GM21423 (cell line): ENCODE results near the gene MAN2A1.

Source experiments
- ATAC-seq: cut with Tn5 transposase; IDR thresholded peaks from one replicate; pipeline ENCODE4 v1.9.1; 2021; ENCODE audit warnings: mild to moderate bottlenecking, moderate library complexity; ENCODE audit not compliant: unreplicated experiment

The MAN2A1 gene

DNA sequence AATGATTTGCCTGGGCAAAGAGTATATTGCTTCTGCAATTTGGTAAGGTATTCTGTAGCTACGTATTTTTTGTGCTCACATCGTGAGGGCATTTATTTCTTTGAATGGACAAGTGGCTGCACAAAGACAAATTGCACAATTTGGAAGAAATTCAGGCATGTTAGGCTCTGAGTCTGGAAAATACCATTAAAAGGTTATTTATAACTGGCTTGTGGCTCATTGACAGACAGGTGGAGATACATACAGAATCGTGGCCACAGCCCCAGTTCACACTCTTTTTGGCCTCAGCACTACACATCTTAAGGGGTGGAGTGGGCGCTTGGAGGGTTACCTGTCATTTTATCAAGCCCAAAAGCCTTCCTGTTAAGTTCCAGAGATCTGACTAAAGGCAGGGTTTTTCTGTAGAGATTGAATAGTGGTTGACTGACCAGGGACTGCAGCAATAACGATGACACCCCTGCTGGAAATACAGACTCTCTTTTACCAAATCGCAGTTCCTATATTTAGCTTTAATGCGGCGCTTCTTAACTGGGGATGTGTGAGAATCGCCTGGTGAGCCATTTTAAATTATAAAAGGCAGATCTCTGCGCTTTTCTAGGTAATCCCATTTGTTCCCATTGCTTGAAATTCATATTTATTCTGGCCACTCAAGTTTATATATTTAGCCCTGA, 14.7 kb downstream of the MAN2A1 start:
- no peak for ATAC-seq

DNA sequence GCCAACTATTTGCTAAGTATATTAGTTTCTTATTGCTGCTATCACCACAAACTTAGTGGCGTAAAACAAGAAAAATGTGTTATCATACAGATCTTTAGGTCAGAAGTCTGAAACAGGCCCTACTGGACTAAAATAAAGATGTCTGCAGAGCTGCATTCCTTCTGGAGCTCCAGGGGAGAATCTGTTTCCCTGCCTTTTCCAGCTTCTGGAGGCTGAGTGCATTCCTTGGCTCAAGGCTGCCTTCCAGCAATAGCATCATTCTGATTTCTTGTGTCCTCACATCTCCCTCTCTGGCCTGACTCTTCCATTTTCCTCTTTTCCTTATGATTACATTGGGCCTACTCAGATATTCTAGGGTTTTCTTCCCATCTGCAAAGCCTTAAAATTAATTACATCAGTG, 15.9 kb downstream of the MAN2A1 start:
- no peak for ATAC-seq

DNA sequence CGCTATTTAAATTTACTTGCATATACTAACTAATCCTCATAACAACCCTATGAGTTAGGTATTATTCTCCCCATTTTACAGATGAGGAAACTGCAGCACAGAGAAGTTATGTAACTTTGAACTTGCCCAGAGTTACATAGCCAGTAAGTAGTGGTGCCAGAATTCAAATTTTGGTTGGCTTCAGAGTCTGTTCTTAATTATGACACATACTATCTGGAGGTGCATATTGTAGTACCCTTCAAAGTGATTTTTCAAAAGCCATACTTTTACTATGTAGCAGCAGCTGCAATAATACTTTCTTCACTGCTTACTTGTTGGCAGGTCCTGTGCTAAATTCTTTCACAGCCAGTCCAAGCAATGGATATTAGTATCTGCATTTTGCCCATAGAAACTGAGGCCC, 16.4 kb downstream of the MAN2A1 start:
- no peak for ATAC-seq

GRCh38 chr5:109707531-109707930, 17.8 kb downstream of the MAN2A1 start:
- ATAC-seq: no peak

- no peak for ATAC-seq
Measured at GRCh38 chr5:109708813-109709212, 19.1 kb downstream of the MAN2A1 start.

DNA sequence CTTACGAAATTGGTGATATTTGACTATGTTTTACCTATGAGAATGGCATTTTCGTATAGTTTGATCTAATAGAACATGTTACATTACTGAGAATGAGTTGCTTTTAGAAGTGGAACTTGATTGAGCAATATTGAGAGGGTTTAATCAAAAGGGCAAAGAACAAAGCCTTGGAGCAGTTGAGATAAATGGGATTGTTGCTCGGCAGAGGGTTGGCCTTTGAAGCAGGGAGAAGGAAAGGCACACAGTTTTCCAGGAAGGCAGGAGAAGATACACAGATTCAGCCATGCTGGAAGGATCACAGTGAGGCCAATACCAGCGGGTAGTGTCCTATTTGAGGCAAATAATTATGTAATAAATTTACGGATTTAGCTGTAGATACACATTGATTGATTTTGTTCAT, 19.5 kb downstream of the MAN2A1 start:
- no peak for ATAC-seq

GRCh38 chr5:109711673-109712072, 21.9 kb downstream of the MAN2A1 start:
- ATAC-seq: no peak

DNA sequence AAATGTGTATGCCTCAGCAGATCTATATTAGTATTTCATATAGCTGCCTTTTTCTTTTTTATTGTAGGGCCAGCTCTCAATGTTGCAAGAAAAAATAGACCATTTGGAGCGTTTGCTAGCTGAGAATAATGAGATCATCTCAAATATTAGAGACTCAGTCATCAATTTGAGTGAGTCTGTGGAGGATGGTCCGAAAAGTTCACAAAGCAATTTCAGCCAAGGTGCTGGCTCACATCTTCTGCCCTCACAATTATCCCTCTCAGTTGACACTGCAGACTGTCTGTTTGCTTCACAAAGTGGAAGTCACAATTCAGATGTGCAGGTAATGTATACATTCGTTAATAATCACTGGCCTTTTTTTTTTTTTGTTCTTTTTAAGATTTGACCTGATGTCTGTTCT, 23.7 kb downstream of the MAN2A1 start:
- no peak for ATAC-seq

DNA sequence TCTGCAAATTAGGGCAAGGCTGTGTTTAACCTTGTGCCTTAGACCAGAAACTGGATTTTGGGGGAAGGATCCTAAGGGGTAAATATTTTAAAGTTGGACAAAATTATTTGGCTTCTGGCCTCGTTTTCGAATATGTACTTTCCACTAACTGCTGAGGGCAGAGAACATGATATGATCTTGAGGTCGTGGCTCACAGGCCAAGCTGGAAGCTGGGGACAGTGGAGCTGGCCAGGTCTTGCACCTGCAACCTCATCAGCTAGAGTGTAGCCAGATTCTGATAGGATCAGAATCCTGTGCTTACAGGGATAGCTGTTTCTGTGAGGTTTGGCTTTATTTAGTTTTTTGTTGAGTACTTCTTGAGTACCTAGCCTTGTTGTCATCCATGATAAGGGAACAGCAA, 24.9 kb downstream of the MAN2A1 start:
- no peak for ATAC-seq

- ATAC-seq: no peak
Measured at GRCh38 chr5:109718216-109718615, 28.5 kb downstream of the MAN2A1 start.

DNA sequence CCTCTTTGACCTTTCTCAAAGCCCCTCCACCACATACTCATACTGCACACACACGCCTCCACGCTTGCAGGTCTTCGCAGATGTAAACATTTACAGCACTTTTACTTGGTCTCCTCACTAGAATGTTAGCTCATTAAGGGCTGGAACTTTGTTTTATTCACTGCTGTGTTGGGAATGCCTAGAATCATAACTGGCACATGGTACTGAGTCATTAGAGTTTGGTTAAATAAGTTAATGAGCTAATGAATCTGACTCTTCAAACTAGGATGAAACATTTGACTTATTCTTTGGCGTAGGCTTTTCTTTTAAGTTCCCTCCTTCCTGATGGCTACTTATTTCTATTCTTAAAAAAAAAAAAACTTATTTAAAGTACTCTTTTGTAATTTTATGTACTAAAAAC, 28.9 kb downstream of the MAN2A1 start:
- ATAC-seq: no peak

DNA sequence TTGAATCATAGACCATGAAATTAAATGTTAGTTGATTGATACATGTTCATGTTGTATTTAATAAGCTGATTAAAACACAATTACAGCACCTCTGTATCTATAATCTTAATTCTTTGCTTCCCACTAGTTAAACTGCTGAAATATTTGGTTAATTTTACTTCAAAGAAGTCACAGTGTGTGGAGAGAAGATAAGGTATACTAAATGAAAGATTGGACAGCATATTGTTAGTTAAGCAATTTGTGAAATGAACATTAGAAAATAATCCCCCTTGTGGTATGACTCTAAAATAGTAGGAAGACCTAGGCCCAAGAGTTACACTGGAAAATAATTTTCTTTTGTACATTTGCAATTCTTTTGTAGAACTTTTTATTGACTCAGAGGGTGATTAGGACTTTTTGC, 30.3 kb downstream of the MAN2A1 start:
- ATAC-seq: no peak

DNA sequence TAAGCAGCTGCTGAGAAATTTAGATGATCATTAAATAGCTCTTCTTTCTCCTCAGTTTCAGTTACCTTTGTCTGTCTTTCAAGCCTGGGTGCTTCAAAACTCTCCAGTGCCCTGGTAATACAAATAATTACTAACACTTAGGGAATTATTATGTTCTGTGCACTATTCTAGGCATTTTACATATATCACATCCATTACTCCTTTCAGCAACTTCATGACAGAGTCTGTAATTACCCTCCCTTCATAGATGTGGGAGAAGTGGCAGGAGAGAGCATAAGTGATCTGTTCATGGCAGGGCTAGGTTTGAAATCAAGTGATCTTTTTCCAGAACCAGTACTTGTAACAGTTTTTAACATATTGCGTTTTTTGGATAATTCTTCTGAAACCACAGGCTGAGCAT, 32.0 kb downstream of the MAN2A1 start:
- ATAC-seq: no peak

GRCh38 chr5:109723606-109724005, 33.9 kb downstream of the MAN2A1 start:
- ATAC-seq: no peak

GRCh38 chr5:109725135-109725534, 35.4 kb downstream of the MAN2A1 start:
- ATAC-seq: no peak

GRCh38 chr5:109739741-109740728, 50.3 kb downstream of the MAN2A1 start:
- ATAC-seq: peak; percentile 94

DNA sequence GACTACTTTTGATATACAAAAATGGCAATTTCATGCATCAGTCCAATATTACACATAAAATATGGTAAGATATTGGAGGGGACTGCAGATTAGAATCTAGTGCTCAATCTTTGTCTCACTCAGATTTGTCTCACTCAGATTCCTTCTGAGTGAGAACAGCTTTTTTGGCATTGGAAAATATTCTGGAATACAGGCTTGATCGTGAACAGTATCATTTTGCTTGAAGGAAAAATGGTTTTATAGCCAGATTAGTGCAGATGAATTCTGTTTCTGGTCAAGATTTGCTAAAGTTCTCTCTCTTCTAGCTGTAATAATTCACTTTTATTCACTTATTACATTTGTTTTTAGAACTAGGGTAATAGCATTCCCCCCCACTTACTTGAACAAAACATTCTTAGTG, 51.2 kb downstream of the MAN2A1 start:
- no peak for ATAC-seq

DNA sequence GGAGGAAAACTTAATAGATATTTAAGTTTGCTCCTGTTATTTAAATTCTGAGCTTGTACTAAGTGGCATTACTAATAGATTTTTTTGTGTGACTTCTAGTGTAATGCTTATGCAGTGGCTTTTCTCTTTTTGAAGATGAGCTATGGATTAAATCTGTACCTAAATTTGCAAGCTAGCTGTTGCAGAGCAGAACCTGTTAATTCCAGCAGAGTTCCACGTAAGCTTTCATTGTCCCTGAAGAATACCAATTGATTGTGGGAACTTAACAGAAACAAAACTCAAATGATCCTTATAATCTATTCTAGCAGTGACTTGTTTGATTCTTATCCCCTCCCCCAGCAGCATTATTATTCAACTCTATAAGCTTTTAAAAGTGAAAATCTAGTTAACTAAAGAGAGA, 51.7 kb downstream of the MAN2A1 start:
- no peak for ATAC-seq

DNA sequence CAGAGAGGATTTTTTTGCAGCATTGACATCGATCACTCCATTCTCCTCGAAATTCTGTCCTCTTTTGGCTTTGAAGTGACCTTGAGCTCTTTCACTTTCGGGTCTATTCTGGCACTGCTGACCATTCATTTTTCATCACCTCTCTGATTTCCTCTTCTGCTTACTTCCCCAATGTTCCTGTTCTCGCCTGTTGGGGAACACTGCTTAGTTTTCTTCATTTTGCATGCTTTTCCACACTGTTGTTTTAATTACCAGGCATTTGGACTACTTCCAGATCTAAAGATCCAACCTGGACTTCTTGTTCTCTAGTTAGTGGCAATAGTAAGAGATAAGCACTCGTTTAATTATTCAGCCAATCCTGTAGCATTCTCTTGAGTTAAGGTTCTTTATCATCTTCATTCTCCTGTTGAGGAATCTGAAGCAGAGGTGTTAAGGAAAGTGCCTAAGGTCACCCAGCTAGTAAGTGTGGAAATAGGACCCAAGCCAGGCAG, 53.4 kb downstream of the MAN2A1 start:
- ATAC-seq: no peak

- no peak for ATAC-seq
Measured at GRCh38 chr5:109743770-109744212, 54.1 kb downstream of the MAN2A1 start.

- ATAC-seq: no peak
Measured at GRCh38 chr5:109744261-109744660, 54.5 kb downstream of the MAN2A1 start.

GRCh38 chr5:109748546-109748945, 58.8 kb downstream of the MAN2A1 start:
- ATAC-seq: no peak
